Type B pancreatic cell (in vitro differentiated cells): ENCODE measurements around the gene PLEKHB1. TPM values are rescaled to one million over a fixed set of nuclear protein-coding genes. Genes with fewer than 3 reads are reported as not detected.

Experiments
- DNase-seq: peaks from one replicate; pipeline ENCODE4 v3.0.0; 2021; ENCODE audit warnings: mixed read lengths; ENCODE audit not compliant: unreplicated experiment; ENCODE audit errors: extremely low spot score
- H3K27ac Mint-ChIP-seq: 2 replicates; pipeline ENCODE4 v1.8.0; 2021; ENCODE audit warnings: mild to moderate bottlenecking, mixed read lengths
- H3K27me3 Mint-ChIP-seq: 2 replicates; pipeline ENCODE4 v1.8.0; 2021; ENCODE audit warnings: mixed read lengths
- H3K36me3 Mint-ChIP-seq: 2 replicates; pipeline ENCODE4 v1.8.0; 2021; ENCODE audit warnings: mixed read lengths
- H3K4me1 Mint-ChIP-seq: one replicate; pipeline ENCODE4 v1.8.0; 2021; ENCODE audit warnings: mixed read lengths; ENCODE audit not compliant: unreplicated experiment
- H3K4me3 Mint-ChIP-seq: 2 replicates; pipeline ENCODE4 v1.8.0; 2021; ENCODE audit warnings: mild to moderate bottlenecking, mixed read lengths
- H3K9me3 Mint-ChIP-seq: 2 replicates; pipeline ENCODE4 v1.8.0; 2021; ENCODE audit warnings: mixed read lengths
- total RNA-seq: library from RNA; stranded (reverse); gene quantifications from 2 replicates; pipeline ENCODE4 v1.2.1, GENCODE V29; 2021; ENCODE audit warnings: low replicate concordance
- TF ChIP-seq, protein P1 (sequence below): fragments of 200-600 bp; sonication (generic); conservative IDR thresholded peaks from 2 replicates; pipeline ENCODE4 v1.5.0; 2021; ENCODE audit warnings: antibody characterized with exemption, mild to moderate bottlenecking

Gene PLEKHB1
- total RNA-seq, 1 donor from 2014 or later: 16.5 TPM

DNA sequence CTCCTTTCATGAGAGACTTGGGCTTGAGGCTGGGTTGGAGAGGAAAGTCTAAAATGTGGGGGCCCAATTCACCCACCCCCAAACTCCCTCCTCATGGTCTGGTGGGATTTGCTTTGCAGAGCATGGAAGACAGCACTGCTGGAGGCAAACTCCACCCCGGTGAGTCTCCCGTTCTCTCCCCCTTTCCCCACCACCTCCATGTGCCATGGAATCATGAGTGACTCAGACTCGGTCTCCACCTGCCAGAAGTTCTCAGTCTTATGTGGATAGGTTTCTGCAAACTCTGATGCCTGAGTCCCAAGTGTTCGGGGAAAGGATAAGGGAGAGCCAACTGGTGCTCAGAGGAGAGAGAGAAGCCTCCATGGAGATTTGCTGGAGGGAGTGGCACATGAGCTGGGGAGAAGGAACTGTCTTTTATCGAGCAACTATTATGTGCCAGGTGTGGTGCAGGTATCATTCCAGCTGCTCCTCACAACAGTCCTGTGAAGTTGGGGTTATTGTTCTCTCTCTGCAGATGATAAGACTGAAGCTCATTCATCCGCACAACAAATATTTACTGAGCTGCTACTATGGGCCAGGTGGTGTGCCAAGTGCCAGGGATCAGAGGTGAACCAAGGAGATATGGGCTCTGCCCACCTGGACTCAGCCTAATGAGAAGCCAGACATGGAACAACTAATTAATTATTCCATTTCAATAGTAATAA lies 6.6 kb downstream of the PLEKHB1 start:
- no peak for DNase-seq
- TF ChIP-seq, protein P1, sequence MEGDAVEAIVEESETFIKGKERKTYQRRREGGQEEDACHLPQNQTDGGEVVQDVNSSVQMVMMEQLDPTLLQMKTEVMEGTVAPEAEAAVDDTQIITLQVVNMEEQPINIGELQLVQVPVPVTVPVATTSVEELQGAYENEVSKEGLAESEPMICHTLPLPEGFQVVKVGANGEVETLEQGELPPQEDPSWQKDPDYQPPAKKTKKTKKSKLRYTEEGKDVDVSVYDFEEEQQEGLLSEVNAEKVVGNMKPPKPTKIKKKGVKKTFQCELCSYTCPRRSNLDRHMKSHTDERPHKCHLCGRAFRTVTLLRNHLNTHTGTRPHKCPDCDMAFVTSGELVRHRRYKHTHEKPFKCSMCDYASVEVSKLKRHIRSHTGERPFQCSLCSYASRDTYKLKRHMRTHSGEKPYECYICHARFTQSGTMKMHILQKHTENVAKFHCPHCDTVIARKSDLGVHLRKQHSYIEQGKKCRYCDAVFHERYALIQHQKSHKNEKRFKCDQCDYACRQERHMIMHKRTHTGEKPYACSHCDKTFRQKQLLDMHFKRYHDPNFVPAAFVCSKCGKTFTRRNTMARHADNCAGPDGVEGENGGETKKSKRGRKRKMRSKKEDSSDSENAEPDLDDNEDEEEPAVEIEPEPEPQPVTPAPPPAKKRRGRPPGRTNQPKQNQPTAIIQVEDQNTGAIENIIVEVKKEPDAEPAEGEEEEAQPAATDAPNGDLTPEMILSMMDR: no peak
- no peaks in the 10 kb centered on the region for H3K36me3 Mint-ChIP-seq
- no peaks in the 10 kb centered on the region for H3K9me3 Mint-ChIP-seq
- no peaks in the 10 kb centered on the region for H3K27me3 Mint-ChIP-seq
- H3K4me1 Mint-ChIP-seq: peaks cover 36% of the 10 kb centered on the region
- H3K4me3 Mint-ChIP-seq: peak overlapping the region; percentile 41
- no peak overlapping the region for H3K27ac Mint-ChIP-seq

DNA sequence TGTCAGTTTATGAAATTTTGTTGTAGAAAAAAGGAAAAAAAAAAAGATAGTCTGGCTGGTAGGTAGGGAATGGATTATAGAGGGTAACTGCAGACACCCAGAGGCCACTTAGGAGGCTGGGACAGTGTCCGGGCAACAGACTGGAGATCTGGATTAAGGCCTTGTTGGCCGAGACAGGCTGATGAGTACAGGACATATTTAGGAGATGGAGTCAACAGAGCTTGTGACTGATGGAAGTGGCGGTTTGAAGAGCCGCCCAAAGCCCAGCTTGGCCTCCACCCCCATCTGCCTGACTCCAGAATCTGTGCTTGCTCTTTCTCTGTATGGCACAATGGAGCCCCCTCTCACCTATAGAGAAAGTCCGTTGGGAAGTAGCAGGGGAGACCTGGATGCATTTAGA lies 7.6 kb downstream of the PLEKHB1 start:
- H3K4me3 Mint-ChIP-seq: no peak overlapping the region
- H3K36me3 Mint-ChIP-seq: no peaks in the 10 kb centered on the region
- peaks cover 29% of the 10 kb centered on the region for H3K4me1 Mint-ChIP-seq
- no peaks in the 10 kb centered on the region for H3K27me3 Mint-ChIP-seq
- no peak overlapping the region for H3K27ac Mint-ChIP-seq
- TF ChIP-seq, protein P1: no peak
- DNase-seq: no peak
- H3K9me3 Mint-ChIP-seq: no peaks in the 10 kb centered on the region

DNA sequence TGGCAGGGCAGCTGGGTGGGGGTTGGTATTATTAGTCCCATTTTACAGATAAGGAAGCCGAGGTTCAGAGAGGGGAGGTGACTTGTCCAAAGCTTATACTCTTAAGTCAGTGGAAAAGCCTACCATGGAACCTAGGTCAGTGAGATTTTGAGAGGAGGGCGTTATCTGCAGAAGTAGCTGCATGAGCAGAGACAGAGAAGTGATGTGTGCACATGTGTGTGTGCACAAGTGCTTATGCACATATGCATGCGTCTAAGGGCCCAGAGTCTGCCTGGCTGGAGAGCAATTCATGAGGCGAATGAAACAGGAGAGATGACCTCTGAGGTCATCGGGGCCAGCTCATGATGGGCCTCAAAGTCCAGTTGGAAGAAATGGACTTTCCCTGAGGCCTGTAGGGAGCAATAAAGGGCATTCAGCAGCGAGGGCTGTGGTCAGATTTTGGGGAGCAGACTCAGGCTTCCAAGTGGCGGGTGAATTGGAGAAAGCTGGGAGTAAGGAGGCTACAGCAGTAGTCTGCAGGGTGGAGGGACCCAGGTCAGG lies 8.2 kb downstream of the PLEKHB1 start:
- H3K4me3 Mint-ChIP-seq: no peak overlapping the region
- peak overlapping the region; percentile 40 for H3K27ac Mint-ChIP-seq
- DNase-seq: no peak
- no peaks in the 10 kb centered on the region for H3K27me3 Mint-ChIP-seq
- TF ChIP-seq, protein P1: no peak
- no peaks in the 10 kb centered on the region for H3K9me3 Mint-ChIP-seq
- no peaks in the 10 kb centered on the region for H3K36me3 Mint-ChIP-seq
- H3K4me1 Mint-ChIP-seq: peaks cover 24% of the 10 kb centered on the region

DNA sequence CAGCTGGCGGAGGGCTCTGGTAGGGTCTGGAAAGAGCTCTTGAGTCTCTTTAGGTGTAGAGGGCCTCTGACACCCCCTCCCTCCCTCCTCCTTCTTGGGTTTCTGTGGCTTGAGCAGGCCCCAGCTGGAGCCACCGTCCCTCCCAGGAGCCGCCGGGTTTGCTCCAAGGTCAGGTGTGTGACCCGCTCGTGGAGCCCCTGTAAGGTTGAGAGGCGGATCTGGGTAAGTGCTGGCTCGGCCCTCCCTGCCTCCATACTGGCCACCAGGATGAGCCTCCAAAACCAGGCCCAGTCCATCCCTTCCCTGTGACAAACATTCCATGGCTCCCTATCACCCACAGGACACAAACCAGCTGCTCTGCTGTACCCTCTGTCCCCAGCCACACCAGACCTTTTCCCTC lies 9.3 kb downstream of the PLEKHB1 start:
- H3K4me1 Mint-ChIP-seq: peaks cover 24% of the 10 kb centered on the region
- H3K27me3 Mint-ChIP-seq: no peaks in the 10 kb centered on the region

DNA sequence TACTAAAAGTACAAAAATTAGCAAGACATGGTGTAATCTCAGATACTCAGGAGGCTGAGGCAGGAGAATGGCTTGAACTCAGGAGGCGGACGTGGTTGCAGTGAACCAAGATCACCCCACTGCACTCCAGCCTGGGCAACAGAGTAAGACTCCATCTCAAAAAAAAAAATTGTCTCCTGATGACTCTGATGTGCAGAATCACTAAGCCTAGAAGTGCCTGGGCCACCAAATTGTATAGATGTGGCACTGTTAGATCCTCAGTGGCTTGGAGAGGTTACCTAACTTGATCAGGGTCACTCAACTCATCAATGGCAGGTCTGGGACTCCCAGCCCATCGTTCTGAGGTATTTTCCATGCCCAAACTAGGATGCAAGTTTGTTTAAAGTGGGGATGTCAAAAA lies 10.6 kb downstream of the PLEKHB1 start:
- no peak overlapping the region for H3K27ac Mint-ChIP-seq
- no peak for DNase-seq
- peaks cover 18% of the 10 kb centered on the region for H3K4me1 Mint-ChIP-seq
- TF ChIP-seq, protein P1: no peak
- peaks cover 5% of the 10 kb centered on the region for H3K27me3 Mint-ChIP-seq
- no peaks in the 10 kb centered on the region for H3K36me3 Mint-ChIP-seq
- H3K9me3 Mint-ChIP-seq: no peaks in the 10 kb centered on the region
- H3K4me3 Mint-ChIP-seq: no peak overlapping the region

More for the DNA sequence above, 9.3 kb downstream of the PLEKHB1 start:
- H3K9me3 Mint-ChIP-seq: no peaks in the 10 kb centered on the region
- TF ChIP-seq, protein P1: no peak
- no peaks in the 10 kb centered on the region for H3K36me3 Mint-ChIP-seq
- H3K4me3 Mint-ChIP-seq: no peak overlapping the region
- no peak overlapping the region for H3K27ac Mint-ChIP-seq
- DNase-seq: no peak
